Ramos (cell line): ENCODE measurements around the gene RLN2.

Source experiments
- in situ Hi-C: fragments of 300-500 bp; cut with MboI; formaldehyde crosslinking; loops from one replicate; pipeline ENCODE4 v1.14.3; 2022; ENCODE audit warnings: low sequenced_read_pairs; ENCODE audit not compliant: unreplicated experiment

The RLN2 gene

GRCh38 chr9:5278486-5278885 lies 26.0 kb downstream of the RLN2 start:
- in situ Hi-C loops: no loop called here

GRCh38 chr9:5274770-5275169 lies 29.7 kb downstream of the RLN2 start:
- in situ Hi-C loops: no loop called here

GRCh38 chr9:5269249-5269715 lies 35.2 kb downstream of the RLN2 start:
- in situ Hi-C loops: no loop called here

GRCh38 chr9:5265939-5266338 lies 38.6 kb downstream of the RLN2 start:
- in situ Hi-C loops: no loop called here

GRCh38 chr9:5264219-5264595 lies 40.3 kb downstream of the RLN2 start:
- in situ Hi-C loops: no loop called here

GRCh38 chr9:5263351-5264218 lies 40.9 kb downstream of the RLN2 start:
- in situ Hi-C loops: no loop called here
